Activated CD8-positive, alpha-beta memory T cell treated with anti-CD3 and anti-CD28 coated beads, Interleukin-2, amount 50 U/mL, for 24 hours (primary cell): ENCODE data around the gene TNS1.

ENCODE experiments used
- DNase-seq: peaks from one replicate; pipeline ENCODE4 v3.0.0-alpha.2; 2020; ENCODE audit errors: extremely low read depth

TNS1 gene

GRCh38 chr2:217777906-217778305 is 224.9 kb downstream of the TNS1 start:
- no peak for DNase-seq

- DNase-seq: no peak
These were observed 226.2 kb downstream of the TNS1 start for GRCh38 chr2:217776631-217777030.

GRCh38 chr2:217775920-217776503 is 226.8 kb downstream of the TNS1 start:
- no peak for DNase-seq

DNA sequence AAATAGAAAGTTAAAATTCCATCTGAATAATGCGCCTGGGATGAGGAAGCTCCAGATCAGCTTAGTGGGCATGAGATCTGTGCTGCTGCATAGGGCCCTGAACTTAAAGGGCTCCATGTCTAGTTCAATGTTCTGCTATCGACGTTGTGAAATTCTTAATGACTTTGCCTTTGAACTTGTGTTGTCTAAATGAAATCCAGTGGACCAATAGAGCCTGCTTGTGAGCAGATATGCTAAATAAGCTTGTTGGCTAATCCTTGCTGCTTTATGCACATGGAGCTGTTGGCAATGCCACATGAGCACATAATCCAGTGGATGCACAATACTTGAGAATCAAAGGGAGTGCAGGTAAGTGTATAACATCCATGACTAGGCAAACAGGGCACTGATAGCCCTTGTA is 228.6 kb downstream of the TNS1 start:
- no peak for DNase-seq

- no peak for DNase-seq
These were observed 229.3 kb downstream of the TNS1 start for GRCh38 chr2:217773539-217773938.

DNA sequence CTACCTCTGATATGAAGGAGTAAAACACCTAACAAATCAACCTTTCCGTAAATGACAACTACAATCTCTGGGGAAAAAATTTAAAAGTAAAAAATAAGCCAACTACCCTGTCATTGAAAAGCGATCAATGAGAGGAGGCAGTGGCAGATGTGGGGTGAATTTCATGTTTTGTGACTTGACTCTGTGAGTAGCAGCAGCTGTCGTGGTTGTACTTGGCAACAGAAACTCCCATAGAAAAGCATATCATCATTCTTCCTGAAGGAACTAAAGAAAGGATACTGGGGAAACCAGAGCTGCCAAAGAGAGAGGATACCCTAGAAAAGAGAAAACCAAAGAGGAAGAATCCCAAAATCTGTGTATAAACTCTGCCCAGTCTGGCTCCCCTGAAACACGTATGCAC is 236.4 kb downstream of the TNS1 start:
- no peak for DNase-seq

DNA sequence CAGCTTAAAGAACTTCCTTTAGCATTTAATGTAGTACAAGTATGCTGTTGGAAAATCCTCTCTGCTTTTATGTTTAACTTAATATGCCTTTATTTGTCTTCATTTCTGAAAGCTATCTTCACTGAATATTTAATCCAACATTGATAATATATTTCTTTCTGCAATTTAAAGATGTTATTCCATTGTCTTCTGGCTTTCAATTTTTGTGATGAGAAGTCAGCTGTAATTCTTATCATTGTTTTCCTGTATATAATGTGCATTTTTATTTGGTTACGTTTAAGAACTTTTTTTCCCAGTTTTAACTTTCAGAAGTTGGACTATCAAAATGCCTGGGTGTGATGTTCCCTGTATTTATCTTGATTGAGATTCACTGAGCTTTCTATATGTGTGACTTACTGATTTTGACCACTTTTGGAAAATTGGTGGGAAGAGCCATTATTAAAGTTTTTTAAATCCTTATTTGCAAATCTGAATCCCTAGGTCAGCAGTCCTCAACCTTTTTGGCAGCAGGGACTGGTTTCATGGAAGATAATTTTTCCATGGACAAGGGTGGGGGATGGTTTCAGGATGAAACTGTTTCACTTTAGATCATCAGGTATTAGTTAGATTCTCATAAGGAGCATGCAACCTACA is 241.0 kb downstream of the TNS1 start:
- no peak for DNase-seq

DNA sequence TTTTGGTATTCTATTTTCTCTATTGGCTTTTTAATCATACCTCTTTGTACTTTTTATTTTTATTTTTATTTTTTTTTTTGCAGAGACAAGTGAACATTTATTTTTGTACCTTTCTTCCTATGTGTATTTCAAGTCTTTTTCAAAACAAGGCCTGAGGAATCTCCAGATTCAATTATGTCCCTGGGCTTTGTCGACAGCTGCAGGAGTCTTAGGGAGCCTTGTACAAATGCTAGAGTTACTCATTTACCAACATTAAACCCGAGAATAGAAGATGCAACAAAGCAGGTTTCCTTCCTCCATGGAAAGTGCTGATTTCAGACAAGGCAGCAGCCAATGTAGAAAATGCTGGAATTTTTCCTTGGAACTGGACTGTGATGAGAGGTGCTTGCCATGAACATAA is 242.8 kb downstream of the TNS1 start:
- no peak for DNase-seq

- DNase-seq: no peak
These were observed 245.7 kb downstream of the TNS1 start for GRCh38 chr2:217757108-217757463.

GRCh38 chr2:217756375-217757107 is 246.3 kb downstream of the TNS1 start:
- peak; percentile 18 for DNase-seq

DNA sequence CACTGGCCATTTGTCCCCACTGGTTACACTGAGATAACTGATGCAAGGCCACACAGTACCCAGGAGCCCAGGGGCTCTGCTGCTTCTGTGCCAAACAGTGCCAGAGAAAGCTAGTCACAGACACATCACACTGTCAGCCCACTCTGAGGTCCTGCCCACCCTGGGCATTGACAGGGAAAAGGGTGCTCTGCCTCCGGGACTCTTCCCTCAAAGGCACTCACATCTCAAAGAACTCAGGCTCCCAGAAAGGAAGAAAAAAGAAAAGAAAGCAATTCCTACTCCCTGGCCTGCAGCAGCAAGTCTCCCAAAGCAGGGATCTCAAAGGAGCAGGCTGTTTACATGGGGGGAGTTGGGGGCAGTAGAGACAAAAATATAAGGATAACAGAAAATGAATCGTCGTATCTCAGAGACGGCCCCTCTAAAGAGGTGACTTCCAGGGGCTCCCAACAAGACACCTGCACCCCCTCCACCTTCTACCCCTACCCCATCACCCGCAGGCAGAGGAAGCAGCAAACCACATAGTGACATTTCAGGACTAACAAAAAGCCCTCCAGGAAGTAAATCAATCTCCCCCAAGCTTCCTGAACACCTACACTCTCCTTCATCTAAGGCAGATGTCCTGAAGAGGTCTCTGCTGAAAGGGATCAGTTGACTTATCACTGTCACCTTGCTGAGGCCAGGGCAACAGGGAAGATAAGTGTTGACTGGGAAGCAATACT is 247.6 kb downstream of the TNS1 start:
- DNase-seq: no peak

GRCh38 chr2:217753460-217754200 is 249.2 kb downstream of the TNS1 start:
- DNase-seq: no peak

GRCh38 chr2:217752714-217753459 is 249.9 kb downstream of the TNS1 start:
- no peak for DNase-seq

- no peak for DNase-seq
These were observed 250.8 kb downstream of the TNS1 start for GRCh38 chr2:217751952-217752351.

- DNase-seq: no peak
These were observed 251.6 kb downstream of the TNS1 start for GRCh38 chr2:217751192-217751591.
